Stomach smooth muscle (tissue), 2 donors: ENCODE data around the gene UBE2E2.

Experiments
- H3K27ac ChIP-seq: one replicate; pipeline ENCODE4 v1.7.0; 2013; ENCODE audit warnings: mild to moderate bottlenecking, low read length, inconsistent platforms
- H3K27me3 ChIP-seq, 2 donors: one replicate each; pipeline ENCODE4 v1.7.0; 2013; ENCODE audit warnings: low read length in 2 of 2; ENCODE audit not compliant: insufficient read depth in 2 of 2, control insufficient read depth in 1 of 2
- H3K36me3 ChIP-seq, 2 donors: one replicate each; pipeline ENCODE4 v1.7.0; 2013; ENCODE audit warnings: low read length in 2 of 2; ENCODE audit not compliant: control insufficient read depth in 2 of 2, insufficient read depth in 2 of 2
- H3K4me1 ChIP-seq: one replicate; pipeline ENCODE4 v1.7.0; 2013; ENCODE audit warnings: low read length; ENCODE audit not compliant: control insufficient read depth, insufficient read depth
- H3K4me3 ChIP-seq, 2 donors: one replicate each; pipeline ENCODE4 v1.7.0; 2013; ENCODE audit warnings: low read length in 2 of 2
- H3K9ac ChIP-seq, 2 donors: one replicate each; pipeline ENCODE4 v1.7.0; 2013; ENCODE audit warnings: low read length in 2 of 2, mild to moderate bottlenecking in 1 of 2
- H3K9me3 ChIP-seq, 2 donors: one replicate each; pipeline ENCODE4 v1.7.0; 2013; ENCODE audit warnings: low read length in 2 of 2; ENCODE audit not compliant: control insufficient read depth in 2 of 2
- donor health status: healthy.
- donor health status: Pancreatic carcinoma.

UBE2E2 gene

GRCh38 chr3:23495507-23495906 is 292.4 kb downstream of the UBE2E2 start:
- Histone ChIP-seq H3K9me3 (no peaks in the 10 kb centered on the region), H3K27ac (no peak overlapping the region), H3K9ac (no peak overlapping the region)

GRCh38 chr3:23496165-23496564 is 293.0 kb downstream of the UBE2E2 start:
- Histone ChIP-seq H3K27me3 (no peaks in the 10 kb centered on the region), H3K9ac (no peak overlapping the region), H3K4me3 (no peak overlapping the region), H3K36me3 (no peaks in the 10 kb centered on the region), H3K27ac (no peak overlapping the region), H3K9me3 (no peaks in the 10 kb centered on the region), H3K4me1 (peaks cover under 1% of the 10 kb centered on the region)

More at GRCh38 chr3:23495507-23495906, 292.4 kb downstream of the UBE2E2 start:
- no peaks in the 10 kb centered on the region for H3K36me3 ChIP-seq
- no peak overlapping the region for H3K4me3 ChIP-seq
- H3K27me3 ChIP-seq, result no peaks in the 10 kb centered on the region
- no peaks in the 10 kb centered on the region for H3K4me1 ChIP-seq

GRCh38 chr3:23497156-23497555 is 294.0 kb downstream of the UBE2E2 start:
- H3K27me3 ChIP-seq, result no peaks in the 10 kb centered on the region
- no peak overlapping the region for H3K27ac ChIP-seq
- H3K9me3 ChIP-seq, result no peaks in the 10 kb centered on the region
- H3K36me3 ChIP-seq, result no peaks in the 10 kb centered on the region
- H3K4me3 ChIP-seq, result no peak overlapping the region
- peaks cover 3% of the 10 kb centered on the region for H3K4me1 ChIP-seq
- no peak overlapping the region for H3K9ac ChIP-seq

- H3K4me1 ChIP-seq, result peaks cover 3% of the 10 kb centered on the region
- no peaks in the 10 kb centered on the region for H3K36me3 ChIP-seq
- H3K9me3 ChIP-seq, result no peaks in the 10 kb centered on the region
- H3K27me3 ChIP-seq, result no peaks in the 10 kb centered on the region
- no peak overlapping the region for H3K4me3 ChIP-seq
- no peak overlapping the region for H3K9ac ChIP-seq
- H3K27ac ChIP-seq, result no peak overlapping the region
Observed at GRCh38 chr3:23501201-23501802, 298.2 kb downstream of the UBE2E2 start.

- Histone ChIP-seq H3K9me3 (no peaks in the 10 kb centered on the region), H3K36me3 (no peaks in the 10 kb centered on the region), H3K27ac (no peak overlapping the region), H3K9ac (no peak overlapping the region), H3K4me1 (no peaks in the 10 kb centered on the region), H3K4me3 (no peak overlapping the region), H3K27me3 (no peaks in the 10 kb centered on the region)
Observed at GRCh38 chr3:23508464-23508863, 305.3 kb downstream of the UBE2E2 start.

GRCh38 chr3:23518441-23518840 is 315.3 kb downstream of the UBE2E2 start:
- Histone ChIP-seq H3K9ac (no peak overlapping the region), H3K36me3 (no peaks in the 10 kb centered on the region), H3K9me3 (no peaks in the 10 kb centered on the region), H3K4me1 (no peaks in the 10 kb centered on the region), H3K4me3 (no peak overlapping the region), H3K27ac (no peak overlapping the region), H3K27me3 (no peaks in the 10 kb centered on the region)

- Histone ChIP-seq H3K9me3 (no peaks in the 10 kb centered on the region), H3K4me3 (no peak overlapping the region), H3K4me1 (no peaks in the 10 kb centered on the region), H3K27ac (no peak overlapping the region), H3K9ac (no peak overlapping the region), H3K36me3 (no peaks in the 10 kb centered on the region), H3K27me3 (no peaks in the 10 kb centered on the region)
Observed at GRCh38 chr3:23519314-23520208, 316.4 kb downstream of the UBE2E2 start.

- H3K27ac ChIP-seq, result no peak overlapping the region
- no peaks in the 10 kb centered on the region for H3K4me1 ChIP-seq
- H3K27me3 ChIP-seq, result no peaks in the 10 kb centered on the region
- H3K36me3 ChIP-seq, result no peaks in the 10 kb centered on the region
- no peaks in the 10 kb centered on the region for H3K9me3 ChIP-seq
- H3K9ac ChIP-seq, result no peak overlapping the region
- H3K4me3 ChIP-seq, result no peak overlapping the region
Observed at GRCh38 chr3:23527326-23527725, 324.2 kb downstream of the UBE2E2 start.

GRCh38 chr3:23533596-23533995 is 330.5 kb downstream of the UBE2E2 start:
- no peak overlapping the region for H3K9ac ChIP-seq

GRCh38 chr3:23533996-23534395 is 330.9 kb downstream of the UBE2E2 start:
- H3K4me1 ChIP-seq, result no peaks in the 10 kb centered on the region
- H3K27ac ChIP-seq, result no peak overlapping the region
- H3K9ac ChIP-seq, result no peak overlapping the region
- no peak overlapping the region for H3K4me3 ChIP-seq
- no peaks in the 10 kb centered on the region for H3K9me3 ChIP-seq
- H3K36me3 ChIP-seq, result no peaks in the 10 kb centered on the region
- no peaks in the 10 kb centered on the region for H3K27me3 ChIP-seq

More at GRCh38 chr3:23533596-23533995, 330.5 kb downstream of the UBE2E2 start:
- Histone ChIP-seq H3K27ac (no peak overlapping the region), H3K4me1 (no peaks in the 10 kb centered on the region), H3K36me3 (no peaks in the 10 kb centered on the region), H3K9me3 (no peaks in the 10 kb centered on the region), H3K4me3 (no peak overlapping the region), H3K27me3 (no peaks in the 10 kb centered on the region)

- H3K4me1 ChIP-seq, result no peaks in the 10 kb centered on the region
- H3K27me3 ChIP-seq, result no peaks in the 10 kb centered on the region
- no peaks in the 10 kb centered on the region for H3K36me3 ChIP-seq
- no peak overlapping the region for H3K4me3 ChIP-seq
- H3K27ac ChIP-seq, result no peak overlapping the region
- H3K9ac ChIP-seq, result no peak overlapping the region
- no peaks in the 10 kb centered on the region for H3K9me3 ChIP-seq
Observed at GRCh38 chr3:23537101-23537551, 334.0 kb downstream of the UBE2E2 start.
